BE2C (cell line): ENCODE results near the gene PAFAH1B1. TPM values are rescaled to one million over a fixed set of nuclear protein-coding genes. Genes with fewer than 3 reads are reported as not detected.
"Not testable (repeated sequence)": the region's sequence is repeated elsewhere in the genome, so short reads cannot be mapped to it uniquely, and the experiment has no call there.

ENCODE experiments used
- DNase-seq: peaks from one replicate; pipeline ENCODE4 v3.0.0-alpha.2; 2020
- H3K27me3 ChIP-seq: fragments of 250-450 bp; sonication (Bioruptor Pico); 2 replicates; pipeline ENCODE4 v1.5.1; 2020; ENCODE audit warnings: mild to moderate bottlenecking
- H3K36me3 ChIP-seq: fragments of 250-450 bp; sonication (Bioruptor Pico); 2 replicates; pipeline ENCODE4 v1.5.1; 2020; ENCODE audit warnings: mild to moderate bottlenecking
- H3K4me1 ChIP-seq: fragments of 250-450 bp; sonication (Bioruptor Pico); 2 replicates; pipeline ENCODE4 v1.5.1; 2020
- H3K4me3 ChIP-seq: 2 replicates; pipeline ENCODE4 v1.5.1; 2011; ENCODE audit warnings: low read depth, low read length
- H3K9me3 ChIP-seq: fragments of 250-450 bp; sonication (Bioruptor Pico); 2 replicates; pipeline ENCODE4 v1.5.1; 2020
- CTCF ChIP-seq: IDR thresholded peaks from 2 replicates; pipeline ENCODE4 v1.5.1; 2012; ENCODE audit warnings: mild to moderate bottlenecking, low read depth, low read length
- polyA plus RNA-seq: library from polyadenylated mRNA; unstranded; fragments of >200 nt; gene quantifications from one replicate; pipeline ENCODE4 v1.2.1, GENCODE V29; 2012; ENCODE audit warnings: low read depth, missing spikeins; ENCODE audit not compliant: insufficient read length, insufficient read depth

The PAFAH1B1 gene
- polyA plus RNA-seq = 61.7 TPM

- Histone ChIP-seq H3K4me3 (peak within 1 kb of the TSS; percentile 90), H3K9me3 (no peaks in the 10 kb centered on the region), H3K4me1 (no peaks in the 10 kb centered on the region), H3K27me3 (no peaks in the 10 kb centered on the region), H3K36me3 (no peaks in the 10 kb centered on the region; the same call in 1 of the 2 replicates)
- peak; percentile 88 for DNase-seq
- no peak for TF ChIP-seq CTCF
Measured at GRCh38 chr17:2592971-2593820, at the start of gene PAFAH1B1. TSS of gene PAFAH1B1 (plus strand) at chr17:2593654. CDS start at chr17:2638289, 44,635 bp downstream.

- DNase-seq = no peak
- Histone ChIP-seq H3K27me3 (no peaks in the 10 kb centered on the region), H3K4me1 (no peaks in the 10 kb centered on the region), H3K36me3 (no peaks in the 10 kb centered on the region), H3K9me3 (no peaks in the 10 kb centered on the region), H3K4me3 (no peak overlapping the region)
- TF ChIP-seq CTCF = no peak
Measured at GRCh38 chr17:2545393-2545792, 48.1 kb upstream of the PAFAH1B1 start.

GRCh38 chr17:2547176-2547575 is 46.3 kb upstream of the PAFAH1B1 start:
- no peak for TF ChIP-seq CTCF
- peak; percentile 36 for DNase-seq
- H3K4me3 ChIP-seq = peak overlapping the region; percentile 38

GRCh38 chr17:2548026-2548425 is 45.4 kb upstream of the PAFAH1B1 start:
- H3K4me1 ChIP-seq, H3K27me3 ChIP-seq, H3K36me3 ChIP-seq, H3K9me3 ChIP-seq, DNase-seq: not testable (repeated sequence)
- peak overlapping the region; percentile 38 for H3K4me3 ChIP-seq

More at GRCh38 chr17:2547176-2547575, 46.3 kb upstream of the PAFAH1B1 start:
- H3K36me3 ChIP-seq = no peaks in the 10 kb centered on the region
- no peaks in the 10 kb centered on the region for H3K27me3 ChIP-seq
- no peaks in the 10 kb centered on the region for H3K4me1 ChIP-seq
- H3K9me3 ChIP-seq = no peaks in the 10 kb centered on the region

- DNase-seq = no peak
- Histone ChIP-seq H3K4me3 (no peak overlapping the region), H3K4me1 (no peaks in the 10 kb centered on the region), H3K9me3 (no peaks in the 10 kb centered on the region), H3K36me3 (no peaks in the 10 kb centered on the region), H3K27me3 (no peaks in the 10 kb centered on the region)
- TF ChIP-seq CTCF = no peak
Measured at GRCh38 chr17:2549392-2550211, 43.9 kb upstream of the PAFAH1B1 start.

GRCh38 chr17:2551493-2551892 is 42.0 kb upstream of the PAFAH1B1 start:
- Histone ChIP-seq H3K9me3 (no peaks in the 10 kb centered on the region), H3K4me3 (no peak overlapping the region), H3K4me1 (no peaks in the 10 kb centered on the region), H3K27me3 (no peaks in the 10 kb centered on the region), H3K36me3 (no peaks in the 10 kb centered on the region)
- TF ChIP-seq CTCF = no peak
- DNase-seq = no peak
